Measurements from ENCODE around the gene WDR3. TPM values are rescaled to one million over a fixed set of nuclear protein-coding genes. Genes with fewer than 3 reads are reported as not detected.

WDR3 gene
- polyA plus RNA-seq, 1 donor from 2014 or later = 20.6 TPM

DNA sequence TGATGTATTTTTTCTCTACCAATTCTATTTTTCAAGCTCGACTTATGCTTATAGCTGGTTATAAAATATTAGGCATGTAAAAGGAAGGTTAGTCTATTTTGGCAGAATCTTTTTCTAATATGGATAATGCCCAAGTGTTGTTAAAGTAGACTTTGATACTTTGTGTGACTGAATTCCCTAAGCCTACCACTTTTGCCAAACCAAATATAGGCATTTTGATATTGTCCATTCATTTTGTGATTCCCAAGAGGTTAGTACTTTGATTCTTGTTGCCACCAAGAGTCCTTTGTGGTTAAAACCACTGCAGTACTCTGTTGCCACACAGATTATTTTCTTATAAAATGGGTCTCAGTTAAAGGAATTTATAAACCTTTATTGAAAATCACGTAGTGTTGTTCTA lies 4.2 kb downstream of the WDR3 start:
- H4K20me1 ChIP-seq (ENCODE audit: insufficient read depth) = no peaks in the 10 kb centered on the region
- no peak overlapping the region for H2AFZ ChIP-seq (ENCODE audit: low read depth, low read length)
- TF ChIP-seq TAF1 (IDR thresholded peaks at IDR 0.05; ENCODE audit: low read depth) (no peak), MXI1 (conservative IDR thresholded peaks at IDR 0.05; ENCODE audit: poor library complexity, severe bottlenecking) (no peak), EP300 (conservative IDR thresholded peaks at IDR 0.05; ENCODE audit: poor library complexity, severe bottlenecking) (no peak), SMC3 (conservative IDR thresholded peaks at IDR 0.05; ENCODE audit: poor library complexity) (no peak), RAD21 (conservative IDR thresholded peaks at IDR 0.05) (no peak)
- TF ChIP-seq, protein P1, sequence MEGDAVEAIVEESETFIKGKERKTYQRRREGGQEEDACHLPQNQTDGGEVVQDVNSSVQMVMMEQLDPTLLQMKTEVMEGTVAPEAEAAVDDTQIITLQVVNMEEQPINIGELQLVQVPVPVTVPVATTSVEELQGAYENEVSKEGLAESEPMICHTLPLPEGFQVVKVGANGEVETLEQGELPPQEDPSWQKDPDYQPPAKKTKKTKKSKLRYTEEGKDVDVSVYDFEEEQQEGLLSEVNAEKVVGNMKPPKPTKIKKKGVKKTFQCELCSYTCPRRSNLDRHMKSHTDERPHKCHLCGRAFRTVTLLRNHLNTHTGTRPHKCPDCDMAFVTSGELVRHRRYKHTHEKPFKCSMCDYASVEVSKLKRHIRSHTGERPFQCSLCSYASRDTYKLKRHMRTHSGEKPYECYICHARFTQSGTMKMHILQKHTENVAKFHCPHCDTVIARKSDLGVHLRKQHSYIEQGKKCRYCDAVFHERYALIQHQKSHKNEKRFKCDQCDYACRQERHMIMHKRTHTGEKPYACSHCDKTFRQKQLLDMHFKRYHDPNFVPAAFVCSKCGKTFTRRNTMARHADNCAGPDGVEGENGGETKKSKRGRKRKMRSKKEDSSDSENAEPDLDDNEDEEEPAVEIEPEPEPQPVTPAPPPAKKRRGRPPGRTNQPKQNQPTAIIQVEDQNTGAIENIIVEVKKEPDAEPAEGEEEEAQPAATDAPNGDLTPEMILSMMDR (IDR thresholded peaks at IDR 0.05; ENCODE audit: poor library complexity, severe bottlenecking) = no peak
- TF ChIP-seq, protein P2, sequence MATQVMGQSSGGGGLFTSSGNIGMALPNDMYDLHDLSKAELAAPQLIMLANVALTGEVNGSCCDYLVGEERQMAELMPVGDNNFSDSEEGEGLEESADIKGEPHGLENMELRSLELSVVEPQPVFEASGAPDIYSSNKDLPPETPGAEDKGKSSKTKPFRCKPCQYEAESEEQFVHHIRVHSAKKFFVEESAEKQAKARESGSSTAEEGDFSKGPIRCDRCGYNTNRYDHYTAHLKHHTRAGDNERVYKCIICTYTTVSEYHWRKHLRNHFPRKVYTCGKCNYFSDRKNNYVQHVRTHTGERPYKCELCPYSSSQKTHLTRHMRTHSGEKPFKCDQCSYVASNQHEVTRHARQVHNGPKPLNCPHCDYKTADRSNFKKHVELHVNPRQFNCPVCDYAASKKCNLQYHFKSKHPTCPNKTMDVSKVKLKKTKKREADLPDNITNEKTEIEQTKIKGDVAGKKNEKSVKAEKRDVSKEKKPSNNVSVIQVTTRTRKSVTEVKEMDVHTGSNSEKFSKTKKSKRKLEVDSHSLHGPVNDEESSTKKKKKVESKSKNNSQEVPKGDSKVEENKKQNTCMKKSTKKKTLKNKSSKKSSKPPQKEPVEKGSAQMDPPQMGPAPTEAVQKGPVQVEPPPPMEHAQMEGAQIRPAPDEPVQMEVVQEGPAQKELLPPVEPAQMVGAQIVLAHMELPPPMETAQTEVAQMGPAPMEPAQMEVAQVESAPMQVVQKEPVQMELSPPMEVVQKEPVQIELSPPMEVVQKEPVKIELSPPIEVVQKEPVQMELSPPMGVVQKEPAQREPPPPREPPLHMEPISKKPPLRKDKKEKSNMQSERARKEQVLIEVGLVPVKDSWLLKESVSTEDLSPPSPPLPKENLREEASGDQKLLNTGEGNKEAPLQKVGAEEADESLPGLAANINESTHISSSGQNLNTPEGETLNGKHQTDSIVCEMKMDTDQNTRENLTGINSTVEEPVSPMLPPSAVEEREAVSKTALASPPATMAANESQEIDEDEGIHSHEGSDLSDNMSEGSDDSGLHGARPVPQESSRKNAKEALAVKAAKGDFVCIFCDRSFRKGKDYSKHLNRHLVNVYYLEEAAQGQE (IDR thresholded peaks at IDR 0.05; ENCODE audit: borderline replicate concordance) = no peak
- peaks cover 21% of the 10 kb centered on the region for H3K79me2 ChIP-seq (replicated peaks; ENCODE audit: insufficient read depth, low read length)
- no peak overlapping the region for H3K4me2 ChIP-seq (ENCODE audit: low read length)
- no peak overlapping the region for H3K9ac ChIP-seq (ENCODE audit: low read length)
- H3K27ac ChIP-seq (ENCODE audit: low read length) = no peak overlapping the region
- H3K27me3 ChIP-seq (ENCODE audit: insufficient read depth, low read depth, low read length) = no peaks in the 10 kb centered on the region
- no peaks in the 10 kb centered on the region for H3F3A ChIP-seq (ENCODE audit: insufficient read depth, low read length, poor library complexity, severe bottlenecking)
- peaks cover 6% of the 10 kb centered on the region for H3K36me3 ChIP-seq (ENCODE audit: insufficient read depth, low read length)
- H3K4me3 ChIP-seq (ENCODE audit: low read length) = no peak overlapping the region
- no peaks in the 10 kb centered on the region for H3K9me3 ChIP-seq (ENCODE audit: low read length)
- no peaks in the 10 kb centered on the region for H3K9me2 ChIP-seq (ENCODE audit: insufficient read depth, low read length)

DNA sequence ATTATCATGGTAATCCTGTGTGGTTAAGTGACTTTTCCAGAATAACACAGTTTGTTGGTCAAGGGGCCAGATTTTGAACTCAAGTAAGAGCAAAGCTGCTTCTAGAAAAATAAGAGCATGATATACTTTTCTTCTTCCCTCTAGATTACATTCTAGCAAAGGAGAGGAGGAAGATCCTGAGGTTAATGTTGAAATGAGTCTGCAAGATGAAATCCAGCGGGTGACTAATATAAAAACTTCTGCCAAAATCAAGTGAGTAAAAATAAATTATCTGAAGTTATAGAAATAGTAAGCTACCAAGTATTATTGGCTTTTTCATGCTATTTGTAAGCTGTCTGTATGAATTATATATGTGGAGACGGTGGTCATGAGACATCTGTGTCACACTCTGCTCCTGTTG lies 12.8 kb downstream of the WDR3 start:
- H3K9me3 ChIP-seq (ENCODE audit: low read length) = no peaks in the 10 kb centered on the region
- H2AFZ ChIP-seq (ENCODE audit: low read depth, low read length) = no peak overlapping the region
- H4K20me1 ChIP-seq (ENCODE audit: insufficient read depth) = no peaks in the 10 kb centered on the region
- TF ChIP-seq RAD21 (conservative IDR thresholded peaks at IDR 0.05) = no peak
- no peak for TF ChIP-seq SMC3 (conservative IDR thresholded peaks at IDR 0.05; ENCODE audit: poor library complexity)
- no peak for TF ChIP-seq POLR2AphosphoS5 (IDR thresholded peaks at IDR 0.05)
- TF ChIP-seq, protein P1 (IDR thresholded peaks at IDR 0.05; ENCODE audit: poor library complexity, severe bottlenecking) = no peak
- no peak for TF ChIP-seq TAF1 (IDR thresholded peaks at IDR 0.05; ENCODE audit: low read depth)
- no peak for TF ChIP-seq EZH2 (IDR thresholded peaks at IDR 0.05; ENCODE audit: borderline replicate concordance, insufficient read depth, low read length, poor library complexity, severe bottlenecking)
- TF ChIP-seq MXI1 (conservative IDR thresholded peaks at IDR 0.05; ENCODE audit: poor library complexity, severe bottlenecking) = no peak
- no peak for TF ChIP-seq EP300 (conservative IDR thresholded peaks at IDR 0.05; ENCODE audit: poor library complexity, severe bottlenecking)
- TF ChIP-seq, protein P2 (IDR thresholded peaks at IDR 0.05; ENCODE audit: borderline replicate concordance) = no peak
- H3K9ac ChIP-seq (ENCODE audit: low read length) = no peak overlapping the region
- no peaks in the 10 kb centered on the region for H3F3A ChIP-seq (ENCODE audit: insufficient read depth, low read length, poor library complexity, severe bottlenecking)
- peaks cover 5% of the 10 kb centered on the region for H3K36me3 ChIP-seq (ENCODE audit: insufficient read depth, low read length)
- H3K9me2 ChIP-seq (ENCODE audit: insufficient read depth, low read length) = no peaks in the 10 kb centered on the region
- no peaks in the 10 kb centered on the region for H3K79me2 ChIP-seq (replicated peaks; ENCODE audit: insufficient read depth, low read length)
- H3K27ac ChIP-seq (ENCODE audit: low read length) = no peak overlapping the region
- no peaks in the 10 kb centered on the region for H3K27me3 ChIP-seq (ENCODE audit: insufficient read depth, low read depth, low read length)
- no peak overlapping the region for H3K4me2 ChIP-seq (ENCODE audit: low read length)
- no peak overlapping the region for H3K4me3 ChIP-seq (ENCODE audit: low read length)

All from neural cell (in vitro differentiated cells).